BE2C (cell line): Measurements from ENCODE around the gene SPINK1.

ENCODE experiments used
- DNase-seq: peaks from one replicate; pipeline ENCODE4 v3.0.0-alpha.2; 2020
- H3K27me3 ChIP-seq: fragments of 250-450 bp; sonication (Bioruptor Pico); 2 replicates; pipeline ENCODE4 v1.5.1; 2020; ENCODE audit warnings: mild to moderate bottlenecking
- H3K36me3 ChIP-seq: fragments of 250-450 bp; sonication (Bioruptor Pico); 2 replicates; pipeline ENCODE4 v1.5.1; 2020; ENCODE audit warnings: mild to moderate bottlenecking
- H3K4me1 ChIP-seq: fragments of 250-450 bp; sonication (Bioruptor Pico); 2 replicates; pipeline ENCODE4 v1.5.1; 2020
- H3K4me3 ChIP-seq: 2 replicates; pipeline ENCODE4 v1.5.1; 2011; ENCODE audit warnings: low read depth, low read length
- H3K9me3 ChIP-seq: fragments of 250-450 bp; sonication (Bioruptor Pico); 2 replicates; pipeline ENCODE4 v1.5.1; 2020
- TF ChIP-seq, protein P1 (sequence below): IDR thresholded peaks from 2 replicates; pipeline ENCODE4 v1.5.1; 2012; ENCODE audit warnings: mild to moderate bottlenecking, low read depth, low read length

SPINK1 gene

DNA sequence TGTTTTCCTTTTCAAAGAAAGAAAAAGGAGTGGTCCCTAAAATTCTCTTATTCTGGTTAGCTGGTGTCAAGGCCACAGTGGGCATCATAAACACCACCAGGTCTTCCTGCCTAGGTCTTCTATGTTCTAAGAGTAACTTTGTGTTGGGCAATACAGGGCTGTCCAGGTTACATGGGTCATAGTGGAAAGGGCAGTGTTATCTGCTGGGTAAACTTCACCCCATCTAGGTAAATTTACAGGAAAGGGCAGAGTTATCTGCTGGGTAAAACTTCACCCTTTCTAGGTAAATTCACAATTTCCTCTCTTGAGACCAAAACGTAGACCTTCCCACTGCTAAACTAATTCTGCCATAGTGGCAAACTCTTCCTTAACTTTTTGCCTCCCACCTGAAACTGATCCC is 30.0 kb downstream of the SPINK1 start:
- DNase-seq = no peak
- TF ChIP-seq, protein P1, sequence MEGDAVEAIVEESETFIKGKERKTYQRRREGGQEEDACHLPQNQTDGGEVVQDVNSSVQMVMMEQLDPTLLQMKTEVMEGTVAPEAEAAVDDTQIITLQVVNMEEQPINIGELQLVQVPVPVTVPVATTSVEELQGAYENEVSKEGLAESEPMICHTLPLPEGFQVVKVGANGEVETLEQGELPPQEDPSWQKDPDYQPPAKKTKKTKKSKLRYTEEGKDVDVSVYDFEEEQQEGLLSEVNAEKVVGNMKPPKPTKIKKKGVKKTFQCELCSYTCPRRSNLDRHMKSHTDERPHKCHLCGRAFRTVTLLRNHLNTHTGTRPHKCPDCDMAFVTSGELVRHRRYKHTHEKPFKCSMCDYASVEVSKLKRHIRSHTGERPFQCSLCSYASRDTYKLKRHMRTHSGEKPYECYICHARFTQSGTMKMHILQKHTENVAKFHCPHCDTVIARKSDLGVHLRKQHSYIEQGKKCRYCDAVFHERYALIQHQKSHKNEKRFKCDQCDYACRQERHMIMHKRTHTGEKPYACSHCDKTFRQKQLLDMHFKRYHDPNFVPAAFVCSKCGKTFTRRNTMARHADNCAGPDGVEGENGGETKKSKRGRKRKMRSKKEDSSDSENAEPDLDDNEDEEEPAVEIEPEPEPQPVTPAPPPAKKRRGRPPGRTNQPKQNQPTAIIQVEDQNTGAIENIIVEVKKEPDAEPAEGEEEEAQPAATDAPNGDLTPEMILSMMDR = no peak
- no peak overlapping the region for H3K4me3 ChIP-seq
- no peaks in the 10 kb centered on the region for H3K9me3 ChIP-seq
- peaks cover 14% of the 10 kb centered on the region for H3K4me1 ChIP-seq
- H3K27me3 ChIP-seq = no peaks in the 10 kb centered on the region
- no peaks in the 10 kb centered on the region for H3K36me3 ChIP-seq

DNA sequence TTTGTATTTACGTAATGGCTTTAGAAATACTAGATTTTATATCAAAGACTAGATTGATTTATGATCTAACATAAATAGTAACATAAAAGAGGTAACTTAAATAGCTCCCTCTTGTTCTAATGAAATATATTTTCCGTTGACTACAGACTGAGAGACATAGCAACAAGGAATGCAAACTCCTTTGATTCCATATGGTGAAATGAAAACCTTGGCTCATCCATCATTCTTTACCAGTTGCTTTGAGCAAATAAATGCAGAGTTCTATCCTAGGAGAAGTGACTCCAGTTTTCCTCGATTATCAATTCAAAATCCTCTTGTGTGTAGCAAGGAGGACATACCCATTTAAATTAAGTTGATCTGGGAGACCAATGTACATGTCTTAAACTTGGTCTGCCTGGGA is 31.0 kb downstream of the SPINK1 start:
- Histone ChIP-seq H3K36me3 (no peaks in the 10 kb centered on the region), H3K9me3 (no peaks in the 10 kb centered on the region), H3K4me1 (peaks cover 14% of the 10 kb centered on the region), H3K27me3 (no peaks in the 10 kb centered on the region), H3K4me3 (no peak overlapping the region)
- DNase-seq = no peak
- TF ChIP-seq, protein P1 = no peak

DNA sequence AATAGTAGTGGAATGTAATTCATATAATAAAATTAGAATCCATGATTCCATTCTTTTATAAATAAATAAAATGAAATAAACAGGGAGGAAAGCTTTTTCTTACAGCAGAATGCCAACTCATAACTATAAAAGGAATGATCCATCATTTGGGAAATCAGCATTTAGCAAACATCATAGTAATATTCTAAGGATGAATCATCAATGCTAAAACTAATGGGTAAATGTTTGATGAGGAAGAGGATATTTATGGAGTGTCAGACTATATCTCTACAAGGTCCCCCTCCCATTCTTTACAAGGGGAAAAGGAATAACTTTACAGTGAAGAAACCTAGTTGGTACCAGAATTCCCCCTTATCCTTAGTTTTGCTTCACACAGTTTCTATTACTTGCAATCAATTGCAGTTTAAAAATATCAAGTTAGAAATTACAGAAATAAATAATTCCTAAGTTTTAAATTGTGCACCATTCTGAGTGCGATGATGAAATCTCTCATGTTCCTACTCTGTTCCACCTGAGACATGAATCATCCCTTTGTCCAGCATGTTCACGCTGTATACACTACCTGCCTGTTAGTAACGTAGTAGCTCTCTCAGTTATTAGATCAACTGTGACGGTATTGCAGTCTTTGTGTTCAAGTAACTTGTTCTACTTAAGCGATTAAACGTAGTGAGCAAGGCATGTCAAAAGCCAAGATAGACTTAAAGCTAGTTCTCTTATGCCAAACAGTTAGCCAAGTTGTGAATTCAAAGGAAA is 34.7 kb downstream of the SPINK1 start:
- Histone ChIP-seq H3K9me3 (no peaks in the 10 kb centered on the region), H3K36me3 (no peaks in the 10 kb centered on the region), H3K27me3 (no peaks in the 10 kb centered on the region), H3K4me1 (no peaks in the 10 kb centered on the region), H3K4me3 (no peak overlapping the region)
- TF ChIP-seq, protein P1 = no peak
- DNase-seq = no peak

DNA sequence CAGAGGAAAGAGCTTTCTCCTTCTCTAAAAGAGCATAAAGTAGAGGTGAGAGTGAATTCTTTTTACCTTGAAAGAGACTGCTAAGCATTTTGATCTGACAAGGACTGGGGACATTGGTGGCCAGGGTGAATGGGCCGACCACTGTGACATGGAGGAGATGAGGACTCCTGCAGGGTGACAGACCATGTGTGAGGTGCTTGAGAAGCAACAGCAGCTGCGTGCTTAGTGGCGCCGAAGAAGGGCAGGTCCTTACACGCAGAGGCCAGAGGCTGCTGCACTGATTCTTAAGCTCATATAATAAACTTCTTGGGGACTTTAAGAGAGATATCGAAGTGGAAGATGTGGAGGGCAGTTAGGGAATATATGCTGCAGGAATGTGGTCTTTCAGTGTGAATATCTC is 40.3 kb downstream of the SPINK1 start:
- no peak overlapping the region for H3K4me3 ChIP-seq
- no peak for DNase-seq
- TF ChIP-seq, protein P1 = no peak
- no peaks in the 10 kb centered on the region for H3K27me3 ChIP-seq
- no peaks in the 10 kb centered on the region for H3K9me3 ChIP-seq
- no peaks in the 10 kb centered on the region for H3K36me3 ChIP-seq
- no peaks in the 10 kb centered on the region for H3K4me1 ChIP-seq

DNA sequence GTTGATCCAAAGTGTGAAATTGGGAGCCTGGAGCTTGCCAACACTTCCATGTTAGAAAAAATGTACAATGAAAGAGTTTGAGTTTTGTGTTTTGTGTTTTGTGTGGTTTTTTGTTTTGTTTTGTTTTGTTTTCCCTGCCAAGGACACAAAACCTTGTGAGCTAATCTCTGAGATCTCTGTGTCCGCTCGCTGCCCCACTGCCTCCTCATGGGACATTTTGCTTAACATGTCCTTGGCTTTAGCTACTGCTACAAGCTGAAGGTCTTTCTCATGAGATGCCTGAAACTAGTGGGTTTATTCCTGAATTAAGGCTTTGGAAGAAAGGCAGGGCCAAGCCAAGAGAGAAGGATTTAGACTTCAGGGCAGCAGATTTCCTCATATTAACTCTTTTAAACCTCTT is 41.7 kb downstream of the SPINK1 start:
- DNase-seq = no peak
- TF ChIP-seq, protein P1 = no peak

DNA sequence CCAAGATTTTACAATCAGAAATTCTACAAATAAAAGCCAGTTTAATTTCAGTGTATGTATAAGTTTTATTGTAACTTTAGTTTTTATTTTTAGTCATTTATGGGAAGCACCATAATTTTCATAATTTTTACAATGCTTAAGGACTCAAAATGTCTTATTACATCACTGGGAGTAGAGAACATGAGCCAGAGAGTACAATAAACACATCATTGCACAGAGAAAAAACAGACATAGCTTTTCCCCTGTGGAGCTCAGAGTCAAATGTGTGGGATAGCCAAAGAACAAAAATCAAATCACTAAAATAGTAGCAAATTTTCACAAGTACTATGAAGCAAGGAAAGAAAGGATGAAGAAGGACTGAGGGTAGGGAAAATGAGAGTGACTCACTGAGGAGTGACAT is 43.4 kb downstream of the SPINK1 start:
- H3K9me3 ChIP-seq = no peaks in the 10 kb centered on the region
- H3K4me3 ChIP-seq = no peak overlapping the region
- peaks cover 3% of the 10 kb centered on the region for H3K4me1 ChIP-seq
- DNase-seq = no peak
- H3K27me3 ChIP-seq = no peaks in the 10 kb centered on the region
- TF ChIP-seq, protein P1 = no peak
- H3K36me3 ChIP-seq = no peaks in the 10 kb centered on the region

More for the DNA sequence above, 41.7 kb downstream of the SPINK1 start:
- Histone ChIP-seq H3K27me3 (no peaks in the 10 kb centered on the region), H3K36me3 (no peaks in the 10 kb centered on the region), H3K4me3 (no peak overlapping the region), H3K4me1 (no peaks in the 10 kb centered on the region), H3K9me3 (no peaks in the 10 kb centered on the region)
